CD14-positive monocyte (primary cell): ENCODE results near the gene NOBOX. TPM values are rescaled to one million over a fixed set of nuclear protein-coding genes. Genes with fewer than 3 reads are reported as not detected.
"Not testable (repeated sequence)": the region's sequence is repeated elsewhere in the genome, so short reads cannot be mapped to it uniquely, and the experiment has no call there.

Experiments
- DNase-seq, 3 donors: peaks; one replicate each; pipeline ENCODE4 v3.0.0-alpha.2; 2011 to 2022
- H2AFZ ChIP-seq: 2 replicates; pipeline ENCODE4 v1.6.0; 2012; ENCODE audit warnings: mild to moderate bottlenecking, low read depth, low read length, inconsistent platforms; ENCODE audit not compliant: insufficient read depth, poor library complexity, severe bottlenecking
- H3K27ac ChIP-seq, 2 donors: 1 replicate in 1 of 2; 2 replicates in 1 of 2; pipeline ENCODE4 v1.5.1; 2012 to 2013; ENCODE audit warnings: low read length in 2 of 2, control low read depth in 1 of 2, inconsistent platforms in 1 of 2, low read depth in 1 of 2, mild to moderate bottlenecking in 1 of 2
- H3K27me3 ChIP-seq, 2 donors: one replicate each; pipeline versions ENCODE4 v1.6.0 to v1.6.1; 2011 to 2013; ENCODE audit warnings: low read length in 2 of 2; ENCODE audit not compliant: control insufficient read depth in 2 of 2, insufficient read depth in 2 of 2
- H3K36me3 ChIP-seq, 2 donors: replicated peaks in 1 of 2; 1 replicate in 1 of 2; 2 replicates in 1 of 2; pipeline versions ENCODE4 v1.5.1 to v1.6.1; 2012 to 2013; ENCODE audit warnings: low read length in 2 of 2, control low read depth in 1 of 2, inconsistent platforms in 1 of 2, mild to moderate bottlenecking in 1 of 2; ENCODE audit not compliant: insufficient read depth in 2 of 2, control insufficient read depth in 1 of 2
- H3K4me1 ChIP-seq, 2 donors: 1 replicate in 1 of 2; 2 replicates in 1 of 2; pipeline versions ENCODE4 v1.5.1 to v1.6.1; 2012 to 2013; ENCODE audit warnings: low read length in 2 of 2, control low read depth in 1 of 2, inconsistent platforms in 1 of 2, mild to moderate bottlenecking in 1 of 2, moderate library complexity in 1 of 2; ENCODE audit not compliant: insufficient read depth in 2 of 2, control insufficient read depth in 1 of 2
- H3K4me2 ChIP-seq: replicated peaks from 2 replicates; pipeline ENCODE3; 2012; ENCODE audit warnings: low read length, moderate library complexity, mild to moderate bottlenecking; ENCODE audit not compliant: poor library complexity, severe bottlenecking; ENCODE audit errors: extremely low read depth
- H3K4me3 ChIP-seq, 3 experiments: fragments of 200-600 bp in 1 of 3; sonication (generic) in 1 of 3; replicated peaks in 1 of 3; 1 replicate in 2 of 3; 2 replicates in 1 of 3; pipeline ENCODE4 v1.5.1; 2011 to 2013; ENCODE audit warnings: low read length in 3 of 3, mild to moderate bottlenecking in 3 of 3, control low read depth in 2 of 3, low read depth in 2 of 3, inconsistent platforms in 1 of 3, moderate library complexity in 1 of 3
- H3K79me2 ChIP-seq: 2 replicates; pipeline ENCODE4 v1.6.0; 2012; ENCODE audit warnings: mild to moderate bottlenecking, control low read depth, inconsistent platforms, low read length, moderate library complexity; ENCODE audit not compliant: insufficient read depth
- H3K9ac ChIP-seq: 2 replicates; pipeline ENCODE4 v1.6.0; 2017; ENCODE audit warnings: low read length, mild to moderate bottlenecking; ENCODE audit not compliant: insufficient read depth, poor library complexity, severe bottlenecking
- H3K9me3 ChIP-seq, 2 donors: replicated peaks in 1 of 2; 1 replicate in 1 of 2; 2 replicates in 1 of 2; pipeline versions ENCODE4 v1.5.1 to v1.6.1; 2012 to 2013; ENCODE audit warnings: low read length in 2 of 2, control low read depth in 1 of 2; ENCODE audit not compliant: control insufficient read depth in 1 of 2, insufficient read depth in 1 of 2
- H4K20me1 ChIP-seq: 2 replicates; pipeline ENCODE4 v1.6.0; 2012; ENCODE audit warnings: mild to moderate bottlenecking, low read length, control low read depth, moderate library complexity; ENCODE audit not compliant: insufficient read depth
- H3K27ac Mint-ChIP-seq, 7 donors: one replicate each; pipeline ENCODE4 v1.8.0; 2020; ENCODE audit warnings: mild to moderate bottlenecking in 7 of 7, mixed read lengths in 7 of 7, moderate library complexity in 6 of 7, inconsistent platforms in 2 of 7
- H3K27me3 Mint-ChIP-seq, 3 donors: one replicate each; pipeline ENCODE4 v1.8.0; 2021 to 2022; ENCODE audit warnings: low read depth in 3 of 3, mild to moderate bottlenecking in 3 of 3, mixed read lengths in 3 of 3, moderate library complexity in 3 of 3, inconsistent platforms in 1 of 3
- H3K36me3 Mint-ChIP-seq, 2 donors: one replicate each; pipeline ENCODE4 v1.8.0; 2020; ENCODE audit warnings: mixed read lengths in 2 of 2, inconsistent platforms in 1 of 2, mild to moderate bottlenecking in 1 of 2
- H3K4me1 Mint-ChIP-seq: one replicate; pipeline ENCODE4 v1.8.0; 2020; ENCODE audit warnings: mild to moderate bottlenecking, mixed read lengths
- H3K4me3 Mint-ChIP-seq, 2 donors: one replicate each; pipeline ENCODE4 v1.8.0; 2020; ENCODE audit warnings: mild to moderate bottlenecking in 2 of 2, mixed read lengths in 2 of 2, moderate library complexity in 1 of 2
- H3K9me3 Mint-ChIP-seq, 7 donors: one replicate each; pipeline ENCODE4 v1.8.0; 2020 to 2022; ENCODE audit warnings: mixed read lengths in 7 of 7, mild to moderate bottlenecking in 6 of 7, moderate library complexity in 6 of 7, inconsistent platforms in 2 of 7
- WGBS: methylation state at CpG from one replicate; pipeline ENCODE4 v1.1.5; 2013; ENCODE audit warnings: missing lambda C conversion rate; ENCODE audit not compliant: insufficient coverage; 5-methylcytosine and 5-hydroxymethylcytosine counted together
- intact Hi-C, 2 donors: fragments of 100-400 bp; cut with micrococcal nuclease; formaldehyde crosslinking; loops; one replicate each; pipeline versions ENCODE4 v1.15.0 to v1.15.1; 2023
- polyA plus RNA-seq, 3 donors: library from polyadenylated mRNA; depleted of rRNA in 1 of 3; unstranded in 2 of 3; stranded (reverse) in 1 of 3; fragments of 300-500 nt in 2 of 3; fragments of >200 nt in 1 of 3; fragmentation: Illumina TruSeq in 2 of 3; gene quantifications; 1 replicate in 2 of 3; 2 replicates in 1 of 3; pipeline ENCODE4 v1.2.3, GENCODE V29; 2012 to 2021
- TF ChIP-seq, protein P1 (sequence below): fragments of 200-600 bp; IDR thresholded peaks from one replicate; pipeline ENCODE4 v1.8.0; 2022; ENCODE audit warnings: antibody characterized with exemption, mild to moderate bottlenecking

Gene NOBOX
- polyA plus RNA-seq, 3 donors: not detected

GRCh38 chr7:144418931-144419330, 15.4 kb upstream of the NOBOX start:
- H3K36me3 Mint-ChIP-seq, H3K27ac ChIP-seq, DNase-seq, H2AFZ ChIP-seq, H3K4me2 ChIP-seq, H4K20me1 ChIP-seq, H3K4me3 Mint-ChIP-seq, H3K9me3 ChIP-seq, H3K4me1 ChIP-seq, H3K27ac Mint-ChIP-seq, H3K79me2 ChIP-seq, H3K27me3 Mint-ChIP-seq, H3K4me1 Mint-ChIP-seq, H3K36me3 ChIP-seq, H3K27me3 ChIP-seq, H3K9ac ChIP-seq, intact Hi-C loops, H3K4me3 ChIP-seq: not testable (repeated sequence)
- H3K9me3 Mint-ChIP-seq: peaks cover 8 to 40% (median 19%) of the 10 kb centered on the region in 7 donors
- WGBS: no CpG with 5 or more reads among the region's 4 CpGs

GRCh38 chr7:144416341-144416740, 12.8 kb upstream of the NOBOX start:
- Histone ChIP-seq H3K36me3 (no peaks in the 10 kb centered on the region), H3K79me2 (no peaks in the 10 kb centered on the region), H3K27me3 (peaks cover 0 to 4% of the 10 kb centered on the region in 2 donors), H3K4me2 (no peak overlapping the region), H2AFZ (no peak overlapping the region), H3K9ac (no peak overlapping the region), H3K4me1 (no peaks in the 10 kb centered on the region), H3K27ac (no peak overlapping the region), H3K9me3 (peaks cover 0 to 6% of the 10 kb centered on the region in 2 donors), H3K4me3 (no peak overlapping the region), H4K20me1 (no peaks in the 10 kb centered on the region)
- no peak for DNase-seq
- Mint-ChIP-seq H3K27me3 (peaks cover 4 to 13% (median 11%) of the 10 kb centered on the region in 3 donors), H3K4me1 (peaks cover 2% of the 10 kb centered on the region), H3K9me3 (peaks cover 2 to 24% (median 13%) of the 10 kb centered on the region in 7 donors), H3K27ac (no peak overlapping the region), H3K36me3 (no peaks in the 10 kb centered on the region), H3K4me3 (no peak overlapping the region)
- TF ChIP-seq, protein P1, sequence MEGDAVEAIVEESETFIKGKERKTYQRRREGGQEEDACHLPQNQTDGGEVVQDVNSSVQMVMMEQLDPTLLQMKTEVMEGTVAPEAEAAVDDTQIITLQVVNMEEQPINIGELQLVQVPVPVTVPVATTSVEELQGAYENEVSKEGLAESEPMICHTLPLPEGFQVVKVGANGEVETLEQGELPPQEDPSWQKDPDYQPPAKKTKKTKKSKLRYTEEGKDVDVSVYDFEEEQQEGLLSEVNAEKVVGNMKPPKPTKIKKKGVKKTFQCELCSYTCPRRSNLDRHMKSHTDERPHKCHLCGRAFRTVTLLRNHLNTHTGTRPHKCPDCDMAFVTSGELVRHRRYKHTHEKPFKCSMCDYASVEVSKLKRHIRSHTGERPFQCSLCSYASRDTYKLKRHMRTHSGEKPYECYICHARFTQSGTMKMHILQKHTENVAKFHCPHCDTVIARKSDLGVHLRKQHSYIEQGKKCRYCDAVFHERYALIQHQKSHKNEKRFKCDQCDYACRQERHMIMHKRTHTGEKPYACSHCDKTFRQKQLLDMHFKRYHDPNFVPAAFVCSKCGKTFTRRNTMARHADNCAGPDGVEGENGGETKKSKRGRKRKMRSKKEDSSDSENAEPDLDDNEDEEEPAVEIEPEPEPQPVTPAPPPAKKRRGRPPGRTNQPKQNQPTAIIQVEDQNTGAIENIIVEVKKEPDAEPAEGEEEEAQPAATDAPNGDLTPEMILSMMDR: no peak
- intact Hi-C loops: no loop called here
